HepG2 (cell line): ENCODE data around the gene RABGGTA. TPM values are rescaled to one million over a fixed set of nuclear protein-coding genes. Genes with fewer than 3 reads are reported as not detected.

Source experiments
- CBX2 ChIP-seq, 2 experiments: fragments of 200-600 bp in 1 of 2; sonication (generic); formaldehyde crosslinking in 1 of 2; IDR thresholded peaks; 2 replicates each; pipeline versions ENCODE4 v1.7.0 to v1.8.1; 2018 to 2022; ENCODE audit warnings: low read depth in 2 of 2, low read length in 1 of 2, mild to moderate bottlenecking in 1 of 2, missing genetic modification reagents in 1 of 2
- FOXJ3 ChIP-seq: sonication (generic); formaldehyde crosslinking; IDR thresholded peaks from 2 replicates; pipeline ENCODE4 v1.4.0; 2020; ENCODE audit warnings: missing genetic modification reagents, mild to moderate bottlenecking, borderline replicate concordance
- GMEB1 ChIP-seq: sonication (generic); formaldehyde crosslinking; IDR thresholded peaks from 2 replicates; pipeline ENCODE4 v1.5.1; 2020; ENCODE audit warnings: missing genetic modification reagents, mild to moderate bottlenecking, borderline replicate concordance
- MEIS2 ChIP-seq: sonication (generic); formaldehyde crosslinking; IDR thresholded peaks from 2 replicates; pipeline ENCODE4 v1.9.0; 2021; ENCODE audit warnings: mild to moderate bottlenecking, missing genetic modification reagents
- NFIB ChIP-seq: sonication (generic); formaldehyde crosslinking; IDR thresholded peaks from 2 replicates; pipeline ENCODE4 v1.9.0; 2021; ENCODE audit warnings: missing genetic modification reagents, mild to moderate bottlenecking, borderline replicate concordance
- POLR2A ChIP-seq, 2 experiments: IDR thresholded peaks; 2 replicates each; pipeline ENCODE4 v1.6.1; 2011; ENCODE audit warnings: low read depth in 2 of 2, low read length in 2 of 2, mild to moderate bottlenecking in 1 of 2, moderate library complexity in 1 of 2; ENCODE audit not compliant: insufficient read depth in 1 of 2
- RERE ChIP-seq: IDR thresholded peaks from 2 replicates; pipeline ENCODE4 v1.6.1; 2016; ENCODE audit warnings: low read depth, missing genetic modification reagents, missing compliant biosample characterization
- SAP130 ChIP-seq: IDR thresholded peaks from 2 replicates; pipeline ENCODE4 v1.6.1; 2016; ENCODE audit warnings: low read depth
- SCMH1 ChIP-seq: sonication (generic); formaldehyde crosslinking; IDR thresholded peaks from 2 replicates; pipeline ENCODE4 v1.9.0; 2021; ENCODE audit warnings: missing genetic modification reagents, mild to moderate bottlenecking, borderline replicate concordance
- ZBED4 ChIP-seq: sonication (generic); formaldehyde crosslinking; IDR thresholded peaks from 2 replicates; pipeline ENCODE4 v1.4.0; 2020; ENCODE audit warnings: missing genetic modification reagents, borderline replicate concordance
- ZBTB42 ChIP-seq: sonication (generic); formaldehyde crosslinking; IDR thresholded peaks from 2 replicates; pipeline ENCODE4 v1.5.0; 2020; ENCODE audit warnings: mild to moderate bottlenecking, missing genetic modification reagents
- ZFP62 ChIP-seq: sonication (generic); formaldehyde crosslinking; IDR thresholded peaks from 2 replicates; pipeline ENCODE4 v1.4.0; 2020; ENCODE audit warnings: missing genetic modification reagents
- ZNF12 ChIP-seq: sonication (generic); formaldehyde crosslinking; IDR thresholded peaks from 2 replicates; pipeline ENCODE4 v1.5.0; 2020; ENCODE audit warnings: missing genetic modification reagents
- ZNF225 ChIP-seq: sonication (generic); formaldehyde crosslinking; IDR thresholded peaks from 2 replicates; pipeline ENCODE4 v1.4.0; 2020; ENCODE audit warnings: mild to moderate bottlenecking, missing genetic modification reagents
- ZNF280B ChIP-seq: sonication (generic); formaldehyde crosslinking; IDR thresholded peaks from 2 replicates; pipeline ENCODE4 v1.5.0; 2020; ENCODE audit warnings: missing genetic modification reagents, mild to moderate bottlenecking, borderline replicate concordance
- ZNF34 ChIP-seq: sonication (generic); formaldehyde crosslinking; IDR thresholded peaks from 2 replicates; pipeline ENCODE4 v1.4.0; 2020; ENCODE audit warnings: mild to moderate bottlenecking, missing genetic modification reagents, borderline replicate concordance
- ZNF616 ChIP-seq: sonication (generic); formaldehyde crosslinking; IDR thresholded peaks from 2 replicates; pipeline ENCODE4 v1.5.0; 2020; ENCODE audit warnings: low read depth, mild to moderate bottlenecking, missing genetic modification reagents
- polyA plus RNA-seq, 8 experiments: library from polyadenylated mRNA; depleted of rRNA in 3 of 8; stranded (reverse) in 7 of 8; unstranded in 1 of 8; fragments of >200 nt; fragmentation: Illumina TruSeq in 4 of 8; extraction: Trizol in 4 of 8; gene quantifications; 2 replicates each; pipeline versions ENCODE4 v1.2.1 to v1.2.3, GENCODE V29; 2011 to 2016; ENCODE audit warnings: low read depth in 4 of 8, missing spikeins in 1 of 8, mixed read lengths in 1 of 8; ENCODE audit not compliant: insufficient read depth in 1 of 8
- total RNA-seq, 5 experiments: library from RNA; depleted of rRNA; stranded (reverse); fragments of >200 nt; fragmentation: Illumina TruSeq; extraction: Trizol; gene quantifications; 2 replicates each; pipeline ENCODE4 v1.2.3, GENCODE V29; 2016; ENCODE audit warnings: low read depth in 1 of 5

RABGGTA gene
- total and polyA plus RNA-seq, 2 of the 13 experiments (the other 11 are each of a cell fraction or from before 2014, with no cell fraction given) = 57.9 to 90.8 TPM

- TF ChIP-seq RERE (CRISPR knock-in tag) = no peak; the same call in 1 of the 2 replicates
- TF ChIP-seq ZNF280B (CRISPR knock-in tag) = no peak; the same call in 1 of the 2 replicates
- TF ChIP-seq MEIS2 (CRISPR knock-in tag) = no peak
- TF ChIP-seq GMEB1 (CRISPR knock-in tag) = no peak; the same call in none of the 2 replicates
- no peak; the same call in 1 of the 2 replicates for TF ChIP-seq ZNF34 (CRISPR knock-in tag)
- TF ChIP-seq ZNF225 (CRISPR knock-in tag) = no peak
- 0 out of 2 replicates have a peak, but pooled peaks have one; percentile 74 for TF ChIP-seq NFIB (CRISPR knock-in tag)
- no peak for TF ChIP-seq CBX2 (IDR thresholded peaks at IDR 0.05; ENCODE audit: low read depth, low read length)
- no peak for TF ChIP-seq CBX2 (CRISPR knock-in tag; IDR thresholded peaks at IDR 0.05; ENCODE audit: low read depth)
- TF ChIP-seq SAP130 (CRISPR knock-in tag) = peak; percentile 90
- no peak for TF ChIP-seq ZBED4 (CRISPR knock-in tag)
- TF ChIP-seq FOXJ3 = no peak
- no peak; the same call in 1 of the 2 replicates for TF ChIP-seq ZNF616 (CRISPR knock-in tag)
- TF ChIP-seq SCMH1 (CRISPR knock-in tag) = no peak
- TF ChIP-seq POLR2A (IDR thresholded peaks at IDR 0.05; ENCODE audit: insufficient read depth in 1 of 2, low read depth in 2 of 2, low read length in 2 of 2) = peak in 1 of 2 experiments; percentile 63; a peak in 2 of 4 replicates
- TF ChIP-seq ZBTB42 (CRISPR knock-in tag) = no peak
- TF ChIP-seq ZNF12 (CRISPR knock-in tag) = no peak
- TF ChIP-seq ZFP62 = 0 out of 2 replicates have a peak, but pooled peaks have one; percentile 89
Measured at GRCh38 chr14:24232121-24232644, 39.2 kb downstream of the RABGGTA start, which contains the start of gene NEDD8 (continued).
